ENCODE results near the gene FRMPD1.

DNA sequence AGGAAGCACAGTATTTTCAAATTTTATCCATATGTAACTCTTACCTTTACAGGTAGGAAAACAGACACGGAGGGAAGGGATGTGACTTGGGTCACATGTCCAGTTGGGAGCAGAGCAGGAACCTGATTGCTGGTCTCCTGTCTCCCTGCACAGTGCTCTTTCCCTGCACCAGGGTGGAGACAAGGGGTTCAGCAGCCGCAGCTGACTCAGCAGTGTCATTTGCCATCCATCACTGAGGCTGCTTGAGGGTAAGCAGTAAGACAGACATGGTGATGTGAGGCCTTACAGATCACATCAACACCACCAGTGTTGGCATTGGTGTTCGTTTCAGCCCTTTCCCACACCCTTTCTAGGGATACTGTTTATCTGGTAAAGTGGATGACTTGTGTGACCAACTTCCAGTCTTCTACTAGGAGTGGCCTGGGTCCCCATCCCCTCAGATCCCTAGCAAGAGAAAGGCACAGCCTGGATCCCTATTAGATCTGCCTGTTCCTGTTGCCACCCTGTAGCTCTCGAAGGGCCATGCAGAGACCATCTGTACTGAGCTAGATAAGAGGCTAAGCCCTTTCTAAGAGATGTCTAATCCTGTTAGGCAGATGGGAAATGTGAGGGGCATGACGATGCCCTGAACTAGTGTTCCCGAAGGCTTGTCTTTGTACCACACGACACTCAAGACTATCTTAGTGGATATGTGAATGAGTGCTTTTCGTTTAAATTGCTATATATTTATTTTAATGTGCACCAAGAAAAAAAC, 29.1 kb downstream of the FRMPD1 start:
- TF ChIP-seq, protein P1, sequence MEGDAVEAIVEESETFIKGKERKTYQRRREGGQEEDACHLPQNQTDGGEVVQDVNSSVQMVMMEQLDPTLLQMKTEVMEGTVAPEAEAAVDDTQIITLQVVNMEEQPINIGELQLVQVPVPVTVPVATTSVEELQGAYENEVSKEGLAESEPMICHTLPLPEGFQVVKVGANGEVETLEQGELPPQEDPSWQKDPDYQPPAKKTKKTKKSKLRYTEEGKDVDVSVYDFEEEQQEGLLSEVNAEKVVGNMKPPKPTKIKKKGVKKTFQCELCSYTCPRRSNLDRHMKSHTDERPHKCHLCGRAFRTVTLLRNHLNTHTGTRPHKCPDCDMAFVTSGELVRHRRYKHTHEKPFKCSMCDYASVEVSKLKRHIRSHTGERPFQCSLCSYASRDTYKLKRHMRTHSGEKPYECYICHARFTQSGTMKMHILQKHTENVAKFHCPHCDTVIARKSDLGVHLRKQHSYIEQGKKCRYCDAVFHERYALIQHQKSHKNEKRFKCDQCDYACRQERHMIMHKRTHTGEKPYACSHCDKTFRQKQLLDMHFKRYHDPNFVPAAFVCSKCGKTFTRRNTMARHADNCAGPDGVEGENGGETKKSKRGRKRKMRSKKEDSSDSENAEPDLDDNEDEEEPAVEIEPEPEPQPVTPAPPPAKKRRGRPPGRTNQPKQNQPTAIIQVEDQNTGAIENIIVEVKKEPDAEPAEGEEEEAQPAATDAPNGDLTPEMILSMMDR (IDR thresholded peaks at IDR 0.05): no peak
- no peak for TF ChIP-seq POLR2A (IDR thresholded peaks at IDR 0.05)
